Nucleus accumbens (tissue), 56 donors: ENCODE data around the gene EFNA3.
"Not testable (repeated sequence)": the region's sequence is repeated elsewhere in the genome, so short reads cannot be mapped to it uniquely, and the experiment has no call there.

Experiments used
- DNase-seq, 56 donors: peaks; one replicate each; lab custom pipeline; 2025; lab: John Stamatoyannopoulos, UW

EFNA3 gene

GRCh38 chr1:155104605-155105534, 26.2 kb downstream of the EFNA3 start:
- DNase-seq = no peak

- no peak for DNase-seq
Measured at GRCh38 chr1:155105604-155106011, 27.0 kb downstream of the EFNA3 start.

- no peak for DNase-seq
Measured at GRCh38 chr1:155106862-155107261, 28.2 kb downstream of the EFNA3 start.

- DNase-seq = no peak
Measured at GRCh38 chr1:155107309-155108264, 28.9 kb downstream of the EFNA3 start.

- no peak for DNase-seq
Measured at GRCh38 chr1:155108296-155108695, 29.7 kb downstream of the EFNA3 start.

GRCh38 chr1:155110381-155110780, 31.7 kb downstream of the EFNA3 start:
- peak in 1 of 56 donors; percentile 11 for DNase-seq

GRCh38 chr1:155110826-155111225, 32.2 kb downstream of the EFNA3 start:
- no peak for DNase-seq

- no peak for DNase-seq
Measured at GRCh38 chr1:155113450-155113980, 34.9 kb downstream of the EFNA3 start.

GRCh38 chr1:155116113-155116764, 37.6 kb downstream of the EFNA3 start:
- no peak for DNase-seq

GRCh38 chr1:155117610-155118009, 39.0 kb downstream of the EFNA3 start:
- no peak for DNase-seq

GRCh38 chr1:155118090-155118489, 39.5 kb downstream of the EFNA3 start:
- not testable (repeated sequence) for DNase-seq

GRCh38 chr1:155120253-155120652, 41.6 kb downstream of the EFNA3 start:
- DNase-seq = no peak

- DNase-seq = no peak
Measured at GRCh38 chr1:155121249-155121648, 42.6 kb downstream of the EFNA3 start.

GRCh38 chr1:155122308-155122707, 43.7 kb downstream of the EFNA3 start:
- no peak for DNase-seq

GRCh38 chr1:155123801-155124200, 45.2 kb downstream of the EFNA3 start:
- DNase-seq = no peak

GRCh38 chr1:155124503-155125463, 46.1 kb downstream of the EFNA3 start:
- peak in 8 of 56 donors; percentile 3 to 32 (median 14) for DNase-seq

- peak in 8 of 56 donors; percentile 13 to 47 (median 26) for DNase-seq
Measured at GRCh38 chr1:155125511-155125945, 46.9 kb downstream of the EFNA3 start.

- DNase-seq = peak in 54 of 56 donors; percentile 42 to 93 (median 77)
Measured at GRCh38 chr1:155125946-155126555, 47.4 kb downstream of the EFNA3 start.
